ENCODE measurements around the gene ATAD3C. TPM values are rescaled to one million over a fixed set of nuclear protein-coding genes. Genes with fewer than 3 reads are reported as not detected.
A peak's percentile ranks its signal among the peaks of the same experiment; 100 is the strongest.

Gene ATAD3C
- total RNA-seq, 3 donors from 2014 or later = 0.33 to 1.1 (median 0.74) TPM

DNA sequence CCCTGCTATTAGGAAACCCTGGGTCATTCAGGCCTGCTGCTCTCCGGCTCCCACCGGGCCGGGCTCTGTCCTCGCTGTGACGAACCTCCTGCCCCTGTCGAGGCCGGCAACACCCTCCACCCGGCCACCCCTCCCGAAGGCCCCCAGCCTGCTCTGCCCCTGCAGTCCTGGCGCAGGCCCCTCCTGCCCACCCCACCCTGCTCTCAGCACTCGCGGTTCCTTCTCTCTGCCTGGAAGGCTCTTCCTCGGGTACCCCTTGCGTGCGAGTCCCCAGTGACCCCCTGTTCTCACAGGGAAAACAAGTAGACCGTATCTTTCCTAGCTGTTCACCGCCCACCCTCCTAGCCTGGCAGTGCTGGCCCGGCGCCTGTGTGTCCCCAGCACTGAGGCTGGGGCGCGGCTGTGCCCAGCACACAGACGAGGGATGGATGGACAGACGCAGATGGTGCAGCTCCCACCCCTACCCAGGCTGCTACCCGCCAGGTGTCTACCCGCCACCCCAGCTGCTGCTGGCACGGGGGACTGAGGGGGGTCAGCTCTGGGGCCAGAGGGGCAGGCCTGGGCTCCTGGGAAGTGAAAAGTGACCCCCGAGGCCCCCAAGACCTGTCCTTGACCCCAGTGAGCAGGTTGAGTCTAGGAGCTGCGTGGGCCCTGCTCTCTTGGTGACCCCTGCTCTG lies 17.1 kb upstream of the ATAD3C start:
- Mint-ChIP-seq H3K36me3 (ENCODE audit: insufficient read depth) (no peaks in the 10 kb centered on the region), H3K4me1 (ENCODE audit: low read depth) (peaks cover 8% of the 10 kb centered on the region), H3K4me3 (no peak overlapping the region), H3K9me3 (no peaks in the 10 kb centered on the region), H3K27me3 (ENCODE audit: low read depth) (peaks cover 32% of the 10 kb centered on the region)
- ATAC-seq (no peak), DNase-seq (no peak)

DNA sequence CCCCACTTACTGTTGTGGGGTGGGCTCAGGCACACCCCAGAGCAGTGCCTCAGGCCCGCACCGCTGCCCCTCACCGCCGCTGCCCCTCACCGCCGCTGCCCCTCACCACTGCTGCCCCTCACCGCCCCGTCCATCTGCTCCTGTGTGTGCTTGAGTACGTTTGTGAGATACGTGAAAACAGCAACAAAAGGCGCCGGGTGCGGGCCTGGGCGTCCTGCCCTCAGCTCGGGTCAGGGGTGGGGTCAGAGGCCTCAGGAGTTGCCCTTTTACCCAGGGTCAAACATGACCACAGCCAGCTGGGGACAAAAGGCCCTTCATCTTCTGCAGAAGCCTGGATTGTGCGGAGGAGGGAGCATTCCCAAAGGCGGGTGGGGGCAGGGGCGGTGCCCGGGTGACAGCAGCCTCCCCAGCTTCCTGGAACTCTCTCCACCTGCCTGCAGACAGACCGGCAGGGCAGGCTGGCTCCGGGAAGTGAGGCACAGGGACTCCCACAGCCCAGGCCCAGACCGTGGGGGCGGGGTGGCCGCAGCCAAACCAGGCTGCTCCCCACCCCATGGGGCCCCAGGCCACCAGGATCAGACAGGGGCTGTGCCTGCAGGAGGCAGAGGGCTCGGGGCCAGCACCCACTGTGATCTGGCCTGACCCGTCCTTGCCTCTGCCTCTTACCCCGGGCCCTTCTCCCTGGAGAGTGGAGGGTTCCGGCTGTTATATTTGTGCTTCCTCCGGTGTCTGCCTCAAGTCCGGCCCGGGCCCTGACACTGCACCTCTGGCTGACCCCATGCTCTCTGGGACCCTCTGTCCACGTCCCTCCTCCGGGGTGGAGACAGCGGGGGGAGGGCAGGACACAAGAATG lies 16.3 kb upstream of the ATAD3C start:
- Mint-ChIP-seq H3K9me3 (no peaks in the 10 kb centered on the region), H3K27me3 (ENCODE audit: low read depth) (peaks cover 36% of the 10 kb centered on the region), H3K4me1 (ENCODE audit: low read depth) (peaks cover 8% of the 10 kb centered on the region), H3K4me3 (no peak overlapping the region), H3K36me3 (ENCODE audit: insufficient read depth) (no peaks in the 10 kb centered on the region)
- ATAC-seq = no peak
- no peak for DNase-seq

GRCh38 chr1:1433804-1434130 lies 15.7 kb upstream of the ATAD3C start:
- Mint-ChIP-seq H3K27me3 (ENCODE audit: low read depth) (peaks cover 38% of the 10 kb centered on the region), H3K4me3 (no peak overlapping the region), H3K36me3 (ENCODE audit: insufficient read depth) (no peaks in the 10 kb centered on the region), H3K4me1 (ENCODE audit: low read depth) (peaks cover 6% of the 10 kb centered on the region), H3K9me3 (no peaks in the 10 kb centered on the region)
- peak; percentile 74 to 76 for ATAC-seq
- DNase-seq = peak; percentile 44

- Mint-ChIP-seq H3K9me3 (no peaks in the 10 kb centered on the region), H3K36me3 (ENCODE audit: insufficient read depth) (no peaks in the 10 kb centered on the region), H3K4me3 (no peak overlapping the region), H3K4me1 (ENCODE audit: low read depth) (peaks cover 6% of the 10 kb centered on the region), H3K27me3 (ENCODE audit: low read depth) (peaks cover 37% of the 10 kb centered on the region)
- DNase-seq (no peak), ATAC-seq (peak; percentile 3 to 4)
These were observed 15.2 kb upstream of the ATAD3C start for GRCh38 chr1:1434131-1434823.

GRCh38 chr1:1434824-1435105 lies 14.7 kb upstream of the ATAD3C start:
- Mint-ChIP-seq H3K4me1 (ENCODE audit: low read depth) (peaks cover 6% of the 10 kb centered on the region), H3K9me3 (no peaks in the 10 kb centered on the region), H3K4me3 (no peak overlapping the region), H3K36me3 (ENCODE audit: insufficient read depth) (no peaks in the 10 kb centered on the region), H3K27me3 (ENCODE audit: low read depth) (peaks cover 33% of the 10 kb centered on the region)
- no peak for DNase-seq
- ATAC-seq = no peak

GRCh38 chr1:1435106-1435903 lies 14.2 kb upstream of the ATAD3C start, which contains the start of gene VWA1:
VWA1 (plus strand) TSS chr1:1435690; CDS start chr1:1435749, 59 bp downstream.
- ATAC-seq = peak; percentile 69 to 78
- no peaks in the 10 kb centered on the region for H3K36me3 Mint-ChIP-seq (ENCODE audit: insufficient read depth)
- H3K4me3 Mint-ChIP-seq = peak within 1 kb of the TSS; percentile 33
- H3K4me1 Mint-ChIP-seq (ENCODE audit: low read depth) = peaks cover 6% of the 10 kb centered on the region
- peaks cover 30% of the 10 kb centered on the region for H3K27me3 Mint-ChIP-seq (ENCODE audit: low read depth)
- H3K9me3 Mint-ChIP-seq = no peaks in the 10 kb centered on the region
- peak; percentile 61 for DNase-seq

GRCh38 chr1:1435911-1436629 lies 13.4 kb upstream of the ATAD3C start:
- DNase-seq (no peak), ATAC-seq (peak in 1 of 2 donors; percentile 2)
- Mint-ChIP-seq H3K27me3 (ENCODE audit: low read depth) (peaks cover 34% of the 10 kb centered on the region), H3K4me1 (ENCODE audit: low read depth) (peaks cover 6% of the 10 kb centered on the region), H3K9me3 (no peaks in the 10 kb centered on the region), H3K36me3 (ENCODE audit: insufficient read depth) (no peaks in the 10 kb centered on the region), H3K4me3 (peak overlapping the region; percentile 29)

DNA sequence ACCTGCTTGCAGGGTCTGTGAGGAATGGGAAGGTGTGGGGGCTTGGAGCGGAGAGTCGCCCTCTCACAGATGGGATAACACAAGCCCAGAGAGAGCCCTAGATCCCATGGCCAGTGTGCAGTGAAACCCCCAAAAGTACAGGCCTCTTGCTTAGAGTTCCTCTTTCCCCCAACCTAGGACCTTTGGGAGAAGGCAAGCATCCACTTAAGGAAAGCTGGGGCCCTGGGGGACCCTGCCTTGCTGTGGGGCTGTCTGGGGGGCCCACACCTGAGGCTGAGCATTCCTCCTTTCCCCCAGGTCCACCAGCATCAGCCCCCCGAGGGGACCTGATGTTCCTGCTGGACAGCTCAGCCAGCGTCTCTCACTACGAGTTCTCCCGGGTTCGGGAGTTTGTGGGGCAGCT lies 12.9 kb upstream of the ATAD3C start:
- H3K4me1 Mint-ChIP-seq (ENCODE audit: low read depth) = peaks cover 6% of the 10 kb centered on the region
- H3K36me3 Mint-ChIP-seq (ENCODE audit: insufficient read depth) = no peaks in the 10 kb centered on the region
- DNase-seq (no peak), ATAC-seq (no peak)
- H3K27me3 Mint-ChIP-seq (ENCODE audit: low read depth) = peaks cover 34% of the 10 kb centered on the region
- no peak overlapping the region for H3K4me3 Mint-ChIP-seq
- H3K9me3 Mint-ChIP-seq = no peaks in the 10 kb centered on the region

GRCh38 chr1:1437033-1437903 lies 12.2 kb upstream of the ATAD3C start:
- peaks cover 34% of the 10 kb centered on the region for H3K27me3 Mint-ChIP-seq (ENCODE audit: low read depth)
- no peak for DNase-seq
- H3K9me3 Mint-ChIP-seq = no peaks in the 10 kb centered on the region
- no peak overlapping the region for H3K4me3 Mint-ChIP-seq
- H3K4me1 Mint-ChIP-seq (ENCODE audit: low read depth) = peaks cover 6% of the 10 kb centered on the region
- no peak for ATAC-seq
- no peaks in the 10 kb centered on the region for H3K36me3 Mint-ChIP-seq (ENCODE audit: insufficient read depth)

- Mint-ChIP-seq H3K36me3 (ENCODE audit: insufficient read depth) (no peaks in the 10 kb centered on the region), H3K4me1 (ENCODE audit: low read depth) (peaks cover 6% of the 10 kb centered on the region), H3K9me3 (no peaks in the 10 kb centered on the region), H3K4me3 (no peak overlapping the region), H3K27me3 (ENCODE audit: low read depth) (peaks cover 33% of the 10 kb centered on the region)
- no peak for DNase-seq
- ATAC-seq = no peak
These were observed 11.5 kb upstream of the ATAD3C start for GRCh38 chr1:1437904-1438376.

DNA sequence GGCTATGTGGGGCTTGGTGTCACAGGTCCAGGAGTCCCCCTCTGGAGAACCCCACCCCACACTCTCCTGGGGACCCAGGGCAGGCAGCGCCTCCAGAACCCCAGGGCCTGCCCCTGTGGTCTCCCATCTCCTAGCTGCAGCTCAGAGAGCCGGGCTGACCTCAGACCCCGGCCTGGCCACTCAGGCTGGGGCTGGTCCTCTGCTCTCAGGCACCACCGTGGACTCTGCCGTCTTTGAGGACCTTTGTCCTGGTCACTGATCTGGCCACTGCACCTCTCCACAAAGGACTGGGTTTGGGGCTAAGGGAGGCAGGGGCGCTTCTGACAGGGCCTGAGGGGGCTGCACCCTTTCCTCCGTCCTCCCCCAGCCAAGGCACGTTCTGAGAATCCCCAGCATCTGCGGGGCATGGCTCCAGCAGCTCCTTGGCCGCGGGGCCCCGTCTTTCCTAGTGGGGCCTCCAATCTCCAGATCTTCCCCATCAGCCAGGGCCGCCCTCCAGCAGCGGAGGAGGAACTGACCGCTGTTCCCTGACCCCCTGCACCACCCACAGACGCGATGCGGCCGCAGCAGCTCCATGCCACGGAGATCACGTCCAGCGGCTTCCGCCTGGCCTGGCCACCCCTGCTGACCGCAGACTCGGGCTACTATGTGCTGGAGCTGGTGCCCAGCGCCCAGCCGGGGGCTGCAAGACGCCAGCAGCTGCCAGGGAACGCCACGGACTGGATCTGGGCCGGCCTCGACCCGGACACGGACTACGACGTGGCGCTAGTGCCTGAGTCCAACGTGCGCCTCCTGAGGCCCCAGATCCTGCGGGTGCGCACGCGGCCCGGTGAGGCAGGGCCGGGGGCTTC lies 10.7 kb upstream of the ATAD3C start:
- H3K9me3 Mint-ChIP-seq = no peaks in the 10 kb centered on the region
- peaks cover 29% of the 10 kb centered on the region for H3K27me3 Mint-ChIP-seq (ENCODE audit: low read depth)
- H3K4me1 Mint-ChIP-seq (ENCODE audit: low read depth) = peaks cover 6% of the 10 kb centered on the region
- H3K4me3 Mint-ChIP-seq = no peak overlapping the region
- DNase-seq (no peak), ATAC-seq (no peak)
- no peaks in the 10 kb centered on the region for H3K36me3 Mint-ChIP-seq (ENCODE audit: insufficient read depth)

DNA sequence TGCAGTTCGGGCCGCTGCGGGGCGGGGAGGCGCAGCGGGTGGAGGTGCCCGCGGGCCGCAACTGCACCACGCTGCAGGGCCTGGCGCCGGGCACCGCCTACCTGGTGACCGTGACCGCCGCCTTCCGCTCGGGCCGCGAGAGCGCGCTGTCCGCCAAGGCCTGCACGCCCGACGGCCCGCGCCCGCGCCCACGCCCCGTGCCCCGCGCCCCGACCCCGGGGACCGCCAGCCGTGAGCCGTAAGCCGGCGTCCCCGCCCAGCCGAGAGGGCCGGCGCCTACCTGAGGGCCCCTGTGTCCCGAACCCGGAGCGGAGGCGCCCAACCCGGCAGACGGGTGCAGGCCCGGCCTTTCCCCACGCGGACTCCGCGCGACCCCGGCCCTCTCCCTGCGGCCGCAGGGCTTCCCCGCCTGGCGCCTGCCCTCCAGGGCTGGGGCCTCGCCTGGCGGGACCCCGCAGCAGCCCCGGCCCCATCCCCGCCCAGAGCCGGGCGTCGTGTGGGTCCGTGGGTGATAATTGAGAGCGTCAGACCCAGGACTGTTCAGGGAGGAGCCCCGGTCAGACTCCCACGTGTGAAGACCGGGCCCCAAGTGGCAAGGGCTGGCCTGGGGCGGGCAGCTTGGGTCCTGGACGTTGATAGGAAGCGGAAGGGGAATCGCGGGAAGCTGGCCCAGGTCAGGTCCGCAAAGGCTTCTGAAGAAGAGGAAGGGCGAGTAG lies 9.8 kb upstream of the ATAD3C start:
- DNase-seq = no peak
- Mint-ChIP-seq H3K36me3 (ENCODE audit: insufficient read depth) (no peaks in the 10 kb centered on the region), H3K27me3 (ENCODE audit: low read depth) (peaks cover 29% of the 10 kb centered on the region), H3K4me1 (ENCODE audit: low read depth) (peaks cover 6% of the 10 kb centered on the region), H3K4me3 (no peak overlapping the region), H3K9me3 (no peaks in the 10 kb centered on the region)
- ATAC-seq = no peak
